RPMI7951 (cell line): ENCODE results near the gene CAMTA1. TPM values are rescaled to one million over a fixed set of nuclear protein-coding genes. Genes with fewer than 3 reads are reported as not detected.

Source experiments
- DNase-seq: peaks from one replicate; pipeline ENCODE4 v3.0.0-alpha.2; 2012; ENCODE audit warnings: low read depth
- total RNA-seq: library from RNA; depleted of rRNA; stranded (reverse); fragments of >200 nt; shearing (Covaris generic); gene quantifications from 2 replicates; pipeline ENCODE4 v1.2.3, GENCODE V29; 2014

The CAMTA1 gene
- total RNA-seq, 1 experiment from 2014 or later: 91.0 TPM

DNA sequence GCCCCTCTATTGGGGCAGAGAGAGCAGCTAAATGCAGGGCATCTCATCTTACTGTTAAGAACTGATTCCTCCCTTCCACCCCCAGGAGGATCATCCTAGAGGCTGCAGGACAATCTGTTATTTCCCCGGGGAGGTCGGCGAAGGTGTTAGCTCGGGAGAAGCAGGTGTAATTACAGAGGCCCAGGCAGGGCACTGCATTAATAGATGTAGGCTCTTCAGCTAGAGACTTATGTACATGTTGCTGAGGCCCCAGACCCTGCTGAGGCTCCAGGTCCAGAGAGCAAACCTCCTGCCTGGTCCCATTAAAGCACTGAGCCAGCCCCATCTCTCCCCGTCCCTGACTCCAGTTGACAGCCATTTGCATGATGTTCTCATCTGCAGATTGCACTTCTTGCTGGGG, 665.6 kb downstream of the CAMTA1 start:
- no peak for DNase-seq

DNA sequence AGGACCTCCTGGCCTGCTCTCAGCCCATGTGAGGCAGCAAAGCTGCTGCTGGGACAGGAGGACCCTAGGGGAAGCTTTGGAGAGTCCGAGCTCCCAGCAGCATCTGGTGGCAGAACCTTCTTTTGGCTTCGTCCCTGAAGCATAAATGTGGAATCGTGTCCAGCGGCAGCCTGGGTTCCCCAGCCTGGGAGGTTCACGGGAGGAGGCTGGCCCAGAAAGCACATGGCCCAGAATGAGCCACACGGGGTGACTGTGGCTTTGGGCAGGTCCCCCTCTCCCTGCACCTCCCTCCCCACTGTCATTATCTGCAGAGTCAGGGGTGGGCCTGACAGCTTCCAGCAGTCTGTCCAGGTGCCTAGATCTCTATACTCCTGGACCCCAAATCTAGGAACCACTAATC, 667.8 kb downstream of the CAMTA1 start:
- DNase-seq: no peak

DNA sequence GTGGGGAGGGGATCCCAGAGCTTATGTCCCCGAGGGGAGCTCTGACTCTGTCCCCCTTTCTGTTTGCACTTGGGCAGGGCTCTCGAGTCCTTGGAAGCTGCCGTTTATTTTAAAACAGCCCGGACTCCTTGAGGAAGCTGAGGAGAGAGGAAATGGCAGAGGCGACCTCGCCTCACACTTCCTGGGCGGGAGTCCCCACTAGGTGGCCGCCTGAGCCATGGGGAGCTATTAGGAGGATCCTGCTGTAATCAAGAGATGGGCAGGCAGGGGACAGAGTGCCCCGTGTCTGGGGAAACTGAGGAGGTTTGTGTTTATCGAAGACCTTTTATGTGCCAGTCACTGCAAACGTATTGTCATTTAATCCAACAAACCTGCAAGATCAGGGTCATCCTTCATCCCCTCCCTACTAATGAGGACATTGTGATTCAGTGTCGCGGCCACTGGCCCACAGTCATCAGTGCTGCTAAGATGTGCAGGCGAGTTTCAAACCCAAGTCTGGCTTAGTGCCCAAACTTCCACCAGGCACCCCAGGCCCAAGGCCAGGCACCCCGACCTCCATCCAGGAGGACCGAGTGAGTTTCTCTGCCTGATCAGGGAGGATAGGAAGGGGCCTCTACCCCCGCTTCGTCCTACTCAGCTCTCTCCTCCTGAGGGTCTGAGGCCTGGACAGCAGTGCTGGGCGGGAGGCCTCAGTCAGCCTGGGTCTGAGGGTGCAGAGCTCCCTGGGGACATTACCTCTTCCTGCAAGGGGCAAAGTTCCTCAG, 669.0 kb downstream of the CAMTA1 start:
- peak; percentile 45 for DNase-seq

DNA sequence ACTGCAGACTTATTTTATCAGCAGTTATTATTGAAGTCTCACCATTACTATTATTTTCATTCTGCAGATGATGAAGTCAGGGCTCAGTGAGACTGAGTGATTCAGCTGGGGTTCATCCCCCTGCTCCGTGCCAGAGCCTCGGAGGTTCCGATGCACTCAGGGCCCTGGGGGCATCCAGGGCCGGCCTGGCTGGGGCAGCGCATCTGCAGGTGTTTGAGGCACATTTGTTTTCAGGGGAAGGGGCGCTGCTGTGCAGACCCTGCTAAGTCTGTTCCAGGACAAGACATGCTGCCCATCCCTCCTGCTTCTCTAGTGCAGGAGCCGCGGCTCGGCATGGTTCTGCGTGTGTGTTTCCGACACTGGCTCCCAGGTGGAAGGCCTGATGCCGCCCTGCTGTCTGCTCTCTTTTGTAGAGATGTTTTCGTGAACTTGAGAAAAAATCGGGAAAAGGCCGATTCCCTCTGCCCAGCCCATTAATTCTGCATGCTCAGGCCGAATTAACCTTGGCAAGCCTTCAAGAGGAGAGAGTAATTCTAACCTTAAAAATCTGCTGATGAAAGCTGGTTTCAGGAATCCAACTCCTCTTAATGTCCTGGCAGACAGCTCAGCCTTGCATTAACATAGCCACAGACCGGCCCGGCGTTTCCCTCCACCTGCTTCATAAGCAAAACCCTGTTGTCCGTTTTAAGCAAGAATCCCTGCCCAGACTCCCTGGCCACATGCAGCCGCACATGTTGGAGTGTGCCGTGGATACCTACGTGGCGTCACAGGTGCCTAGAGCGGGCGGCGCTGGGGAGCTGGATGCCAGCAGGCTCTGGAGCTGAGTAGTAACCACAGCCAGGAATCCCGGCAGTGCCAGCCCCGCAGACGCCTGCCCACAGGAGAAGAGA, 669.9 kb downstream of the CAMTA1 start:
- DNase-seq: peak; percentile 62

DNA sequence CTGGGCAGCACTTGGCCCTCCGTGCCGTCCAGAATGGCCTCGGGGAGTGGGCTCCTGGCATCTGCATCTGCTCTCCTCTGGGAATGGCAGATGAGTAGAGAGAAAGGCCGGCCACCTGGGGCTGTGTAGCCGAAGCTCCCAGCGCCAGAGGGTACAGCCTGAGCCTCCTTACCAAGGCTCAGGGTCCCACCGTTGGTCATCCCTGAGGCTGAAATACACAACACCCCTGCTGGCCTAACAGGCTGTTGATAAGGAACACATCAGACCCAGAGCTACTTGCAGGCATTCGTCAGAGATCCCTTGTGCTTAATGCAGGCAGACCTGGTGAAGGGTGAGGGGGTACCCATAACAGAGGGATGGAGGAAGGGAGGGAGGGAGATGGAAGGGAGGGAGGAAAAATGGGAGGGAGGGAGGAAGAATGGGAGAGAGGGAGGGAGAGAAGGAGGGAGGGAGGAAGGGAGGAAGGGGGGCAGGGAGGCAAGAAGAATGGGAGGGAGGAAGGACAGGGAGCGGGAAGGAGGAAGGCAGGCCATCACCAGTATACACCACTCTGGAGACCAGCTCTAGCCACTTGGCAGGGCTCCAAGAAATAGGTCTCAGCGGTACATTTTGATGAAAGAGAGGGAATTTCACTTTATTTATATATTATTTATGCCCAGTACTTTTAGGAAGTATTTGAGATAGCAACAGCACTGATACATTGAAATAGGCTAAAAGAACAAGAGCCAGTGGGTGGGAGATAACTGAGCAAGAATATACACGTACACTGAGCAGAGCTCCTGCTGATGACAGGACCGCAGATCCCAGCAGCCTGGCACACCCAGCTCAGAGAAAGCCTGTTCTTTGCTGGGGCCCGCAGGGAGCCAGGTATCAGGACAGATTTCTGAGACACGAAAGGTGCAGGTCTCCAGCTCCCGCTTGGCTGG, 670.8 kb downstream of the CAMTA1 start:
- no peak for DNase-seq

DNA sequence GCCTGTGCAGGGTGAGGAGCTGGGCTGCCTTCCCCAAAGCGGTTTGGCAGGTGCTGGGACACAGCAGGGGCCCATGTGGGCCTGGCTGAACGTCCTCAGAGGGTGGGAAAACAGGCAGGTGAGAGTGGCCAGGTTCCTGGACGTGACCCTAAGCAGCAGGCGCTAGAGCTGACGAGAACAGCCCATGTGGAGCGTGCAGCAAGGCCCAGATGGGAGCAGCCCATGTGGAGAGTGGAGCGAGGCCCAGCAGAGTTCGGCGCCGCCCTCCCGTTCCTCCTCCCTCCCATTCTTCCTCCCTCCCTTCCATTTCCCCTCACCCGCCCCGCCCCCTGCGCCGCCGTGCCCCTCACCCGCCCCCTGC, 671.4 kb downstream of the CAMTA1 start:
- DNase-seq: no peak

DNA sequence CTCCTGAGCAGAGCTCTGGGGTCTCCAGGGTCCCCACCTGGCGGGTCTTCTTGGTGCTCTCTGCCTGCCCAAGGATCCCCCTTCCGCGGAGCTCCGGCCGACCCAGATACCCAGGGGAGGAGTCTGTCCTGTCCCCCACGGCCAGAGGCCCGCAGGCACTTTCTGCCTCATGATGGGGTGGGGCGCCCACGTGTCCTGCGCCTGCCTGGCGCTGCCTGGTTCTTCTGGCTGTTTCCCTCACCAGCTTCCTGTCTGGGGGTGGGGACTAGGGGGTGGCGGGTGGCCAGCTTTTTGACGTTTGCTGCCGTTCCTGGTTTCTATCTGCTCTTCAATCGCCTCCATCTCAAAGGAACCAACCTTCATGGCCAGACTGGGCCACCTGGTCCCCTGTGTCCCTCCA, 672.6 kb downstream of the CAMTA1 start:
- no peak for DNase-seq

DNA sequence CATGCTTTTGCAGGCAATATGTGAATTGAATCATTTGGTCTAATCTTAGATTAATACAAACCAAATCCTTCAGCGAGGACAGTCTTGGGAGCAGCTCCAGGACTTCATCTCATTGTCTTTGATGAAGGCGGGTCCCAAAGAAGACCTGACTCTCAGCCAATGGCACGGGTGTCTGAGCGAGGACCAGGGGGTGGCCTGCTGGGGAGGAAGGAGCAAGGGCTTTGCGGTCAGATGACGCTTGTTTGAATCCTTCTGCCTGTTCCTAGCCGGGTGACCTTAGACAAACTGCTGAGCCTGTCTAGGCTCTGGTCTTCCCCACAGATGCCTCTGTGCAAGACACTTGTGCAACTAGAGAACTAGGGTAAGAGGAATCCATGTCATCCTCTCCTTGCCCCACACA, 673.7 kb downstream of the CAMTA1 start:
- DNase-seq: peak; percentile 72

DNA sequence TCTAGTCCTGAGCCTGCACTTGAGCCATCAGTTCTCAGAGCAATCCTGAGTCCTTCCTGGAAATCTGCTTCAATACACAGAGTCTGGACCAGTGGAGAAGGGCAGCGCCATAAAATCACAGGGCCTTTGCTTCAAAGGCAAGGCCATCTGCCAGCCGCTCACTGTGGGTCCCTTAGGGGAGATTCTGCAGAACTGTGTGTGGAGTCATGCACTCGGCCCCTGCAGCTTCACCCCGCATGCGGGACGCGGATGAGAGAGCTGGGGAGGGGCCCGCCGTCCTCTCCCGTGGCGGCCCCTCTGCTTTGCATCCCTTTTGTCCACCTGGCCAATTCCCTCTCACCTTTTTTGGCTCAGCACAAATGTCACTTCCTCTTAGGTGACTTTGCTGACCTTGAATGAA, 674.7 kb downstream of the CAMTA1 start:
- DNase-seq: no peak

DNA sequence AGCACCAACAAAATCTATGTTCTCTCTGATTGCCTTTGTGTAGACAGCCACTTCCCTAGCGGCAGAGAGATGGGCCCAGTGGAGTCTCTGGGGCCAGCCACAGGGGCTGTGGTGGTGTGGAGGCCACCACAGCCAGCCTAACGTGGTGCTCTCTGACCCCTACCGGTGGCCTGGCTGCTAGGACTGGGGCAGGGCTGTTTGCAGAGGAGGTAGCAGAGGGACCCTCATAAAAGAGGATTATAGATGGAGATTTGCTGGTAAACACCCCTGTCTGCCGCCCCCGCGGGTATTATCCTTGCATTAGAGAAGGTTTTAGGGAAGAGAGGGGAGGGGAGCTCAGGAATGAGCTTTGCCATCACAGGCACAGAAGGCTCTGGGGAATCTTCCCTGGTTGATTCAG, 675.6 kb downstream of the CAMTA1 start:
- no peak for DNase-seq

DNA sequence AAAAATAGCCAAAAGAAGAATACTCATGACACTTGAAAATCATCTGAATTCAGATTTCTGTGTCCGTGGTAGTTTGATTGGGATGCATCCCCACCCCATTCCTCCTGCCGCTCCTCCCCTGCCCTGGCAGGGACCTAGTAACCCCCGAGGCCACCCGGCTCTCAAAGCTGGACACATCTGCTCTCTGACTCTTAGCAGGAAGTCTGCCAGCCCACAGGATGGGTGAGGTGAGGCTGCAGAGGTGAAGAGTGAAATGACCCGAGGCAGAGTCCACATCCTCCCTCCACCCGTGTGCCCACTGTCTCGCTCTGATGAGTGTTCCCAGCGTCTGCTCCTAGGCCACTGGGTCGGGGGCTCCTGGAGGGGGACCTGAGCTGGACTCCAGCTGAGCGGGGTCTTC, 677.4 kb downstream of the CAMTA1 start:
- peak; percentile 93 for DNase-seq

DNA sequence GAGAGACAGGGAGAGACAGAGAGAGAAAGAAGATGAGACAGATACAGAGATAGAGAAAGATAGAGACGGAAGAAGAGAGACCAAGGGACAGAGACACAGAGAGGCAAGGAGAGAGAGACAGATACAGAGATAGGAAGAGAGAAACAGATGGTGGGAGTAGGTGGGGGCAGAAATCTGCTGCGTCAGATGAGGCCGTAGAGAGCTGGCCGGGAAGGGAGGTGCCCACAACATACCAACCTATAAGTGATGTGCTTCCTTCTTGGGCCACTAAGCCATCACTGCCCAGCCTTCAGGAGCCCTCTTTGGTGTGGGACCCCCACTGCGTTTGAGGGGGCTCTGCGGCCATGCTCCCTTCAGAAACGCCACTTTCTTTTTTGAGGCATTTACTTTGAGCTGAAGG, 678.3 kb downstream of the CAMTA1 start:
- no peak for DNase-seq

DNA sequence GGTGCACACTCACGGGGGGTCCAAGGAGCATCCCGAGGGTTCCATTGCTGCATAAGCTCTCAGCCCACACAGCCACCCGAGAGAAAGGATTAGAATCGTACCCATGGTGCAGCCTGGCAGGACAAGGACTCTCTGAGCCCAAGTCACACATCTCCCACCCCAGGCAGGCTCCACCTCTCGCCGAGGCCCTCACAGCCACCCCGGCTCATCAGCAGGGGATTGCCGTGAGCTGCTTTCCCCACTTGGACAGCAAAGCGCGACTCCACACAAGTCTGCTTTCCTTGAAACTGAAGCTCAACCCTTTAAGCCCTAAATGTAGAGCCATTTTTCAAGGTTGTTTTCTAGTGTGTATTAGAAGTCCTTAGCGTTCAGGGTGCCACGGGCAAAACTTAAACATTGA, 679.5 kb downstream of the CAMTA1 start:
- DNase-seq: no peak

DNA sequence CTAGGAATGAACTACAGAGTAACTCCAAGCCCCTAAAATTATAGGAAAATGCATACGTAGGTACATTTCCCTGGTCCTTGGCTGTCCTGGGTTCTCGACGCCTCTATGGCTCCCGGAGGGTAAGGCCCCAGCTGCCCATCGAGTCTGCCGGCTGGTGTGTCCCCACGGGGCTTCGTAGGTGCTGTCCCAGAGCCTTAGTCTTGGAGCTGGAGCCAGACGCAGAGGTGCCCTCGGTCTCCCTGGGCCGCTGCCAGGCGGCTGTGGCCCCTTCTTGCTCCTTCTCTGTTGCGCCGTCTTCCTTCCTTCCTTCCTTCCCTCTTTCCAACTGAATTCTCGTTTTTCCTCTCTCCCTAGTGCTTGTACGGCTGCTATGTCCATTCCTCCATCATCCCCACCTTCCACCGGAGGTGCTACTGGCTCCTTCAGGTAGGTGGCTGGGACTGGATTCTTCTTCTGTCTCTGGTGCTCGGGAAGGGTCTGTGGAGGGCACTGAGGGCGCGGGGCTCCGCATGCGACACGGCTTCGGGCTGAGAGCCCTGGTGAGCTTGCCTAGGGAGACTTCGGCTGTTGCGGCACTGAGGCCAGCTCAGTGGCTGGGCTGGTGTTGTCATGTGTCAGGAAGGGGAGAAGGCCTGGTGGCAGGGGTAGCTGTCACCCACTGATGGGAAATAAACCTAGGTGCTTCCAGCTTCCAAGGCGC, 682.4 kb downstream of the CAMTA1 start:
- DNase-seq: no peak

DNA sequence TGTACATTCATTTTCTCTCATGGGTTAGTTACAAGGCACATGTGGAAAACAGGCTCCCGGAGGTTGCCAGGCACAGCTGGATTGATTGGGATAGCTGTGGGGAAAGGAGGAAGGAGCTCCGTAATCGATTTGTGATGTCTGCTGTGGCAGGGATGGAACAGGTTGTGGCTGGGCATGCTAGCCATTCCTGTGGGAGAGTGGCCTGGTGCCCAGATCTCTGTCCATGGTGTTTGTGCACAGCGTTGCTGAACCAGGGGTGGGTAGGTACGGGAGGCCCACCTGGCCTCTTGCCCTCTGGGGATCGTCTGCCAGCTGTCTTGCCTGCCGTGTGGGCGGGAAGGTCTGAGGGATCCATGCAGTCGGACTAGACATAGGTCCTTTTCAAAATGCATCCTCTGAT, 683.0 kb downstream of the CAMTA1 start:
- peak; percentile 22 for DNase-seq

DNA sequence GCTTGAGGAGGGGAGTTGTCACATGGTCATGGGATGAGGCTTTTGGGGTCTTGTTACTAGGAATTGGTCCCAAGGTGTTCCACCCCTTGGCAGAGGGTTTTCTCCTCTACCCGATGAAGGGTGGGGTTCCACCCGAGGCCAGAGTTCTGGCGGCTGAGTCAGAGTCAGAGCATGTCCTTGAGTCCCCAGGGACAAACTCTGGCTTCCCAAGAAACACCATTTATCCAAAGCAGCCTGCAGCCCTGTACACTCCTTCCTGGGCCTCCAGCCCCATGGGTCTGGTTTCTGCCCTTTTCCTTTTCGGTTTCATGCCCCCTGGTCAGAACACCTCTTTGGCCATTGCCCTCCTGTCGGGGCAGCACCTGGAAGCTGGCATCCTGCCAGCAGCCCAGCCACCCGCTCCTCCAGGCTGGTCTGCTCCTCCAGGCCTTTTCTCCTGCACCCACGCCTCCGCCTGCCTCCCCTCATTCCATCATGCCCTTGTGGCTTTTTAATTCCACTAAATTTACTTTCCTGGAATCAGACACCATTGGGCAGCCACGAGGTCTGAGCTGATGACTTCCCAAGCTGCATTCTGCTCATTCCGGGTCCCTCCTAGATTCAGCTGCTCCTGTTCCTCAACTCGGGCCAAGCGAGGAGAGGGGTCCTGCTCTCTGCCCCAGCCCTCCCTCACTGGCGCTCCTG, 684.1 kb downstream of the CAMTA1 start:
- peak; percentile 90 for DNase-seq

DNA sequence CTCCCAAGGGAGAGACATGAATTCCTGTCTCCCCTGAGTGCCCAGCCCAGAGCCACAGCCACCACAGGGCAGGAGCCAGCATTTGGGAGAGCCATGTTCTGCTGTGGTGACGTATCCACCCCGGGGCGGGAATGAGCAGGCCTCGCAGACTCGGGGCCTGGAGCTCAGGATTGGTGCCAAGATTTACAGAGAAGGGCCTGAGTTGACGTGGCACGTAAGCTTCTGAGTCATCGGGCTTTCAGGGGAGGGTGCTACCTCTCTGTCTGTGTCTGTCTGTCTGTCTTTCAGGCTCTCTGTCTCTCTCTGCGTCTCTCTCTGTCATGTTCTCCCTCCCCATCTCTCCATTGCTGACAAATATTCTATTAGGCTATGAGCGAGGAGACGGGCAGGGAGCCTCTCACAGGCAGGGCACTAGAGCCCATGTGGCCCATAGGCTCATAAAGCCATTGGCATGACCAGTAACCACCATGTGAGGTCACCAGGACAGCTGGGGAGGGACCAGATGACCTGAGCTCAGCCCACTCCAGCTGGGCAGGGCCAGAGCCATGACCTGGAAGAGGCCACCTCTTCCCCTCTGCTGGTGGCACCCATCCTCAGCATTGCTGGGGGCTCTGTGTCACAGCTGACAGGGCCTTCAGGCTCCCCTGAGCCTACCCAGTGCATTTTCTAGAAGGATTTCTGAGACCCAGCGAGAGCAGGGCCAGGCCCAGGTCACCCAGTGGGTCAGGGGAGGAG, 685.8 kb downstream of the CAMTA1 start:
- peak; percentile 99 for DNase-seq

DNA sequence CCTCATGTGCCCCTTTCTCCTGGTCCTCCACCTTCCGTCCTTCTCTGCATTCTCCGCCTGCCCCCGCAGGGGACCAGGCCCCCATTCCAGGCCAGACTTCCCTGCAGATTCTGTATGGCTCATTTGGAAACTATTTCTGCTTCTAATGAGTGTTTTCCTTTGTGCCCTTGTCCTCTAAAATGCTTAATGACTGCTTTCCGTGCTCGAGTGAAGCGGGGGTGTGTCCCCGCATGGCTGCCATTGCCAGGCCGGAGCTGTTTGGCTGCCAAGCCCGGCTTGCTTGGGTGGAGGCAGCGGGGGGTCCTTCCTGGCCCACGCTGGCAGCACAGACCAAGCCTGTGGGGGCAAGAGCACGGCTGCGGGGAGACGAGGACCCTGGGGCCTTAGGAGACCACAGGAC, 686.6 kb downstream of the CAMTA1 start:
- peak; percentile 90 for DNase-seq

DNA sequence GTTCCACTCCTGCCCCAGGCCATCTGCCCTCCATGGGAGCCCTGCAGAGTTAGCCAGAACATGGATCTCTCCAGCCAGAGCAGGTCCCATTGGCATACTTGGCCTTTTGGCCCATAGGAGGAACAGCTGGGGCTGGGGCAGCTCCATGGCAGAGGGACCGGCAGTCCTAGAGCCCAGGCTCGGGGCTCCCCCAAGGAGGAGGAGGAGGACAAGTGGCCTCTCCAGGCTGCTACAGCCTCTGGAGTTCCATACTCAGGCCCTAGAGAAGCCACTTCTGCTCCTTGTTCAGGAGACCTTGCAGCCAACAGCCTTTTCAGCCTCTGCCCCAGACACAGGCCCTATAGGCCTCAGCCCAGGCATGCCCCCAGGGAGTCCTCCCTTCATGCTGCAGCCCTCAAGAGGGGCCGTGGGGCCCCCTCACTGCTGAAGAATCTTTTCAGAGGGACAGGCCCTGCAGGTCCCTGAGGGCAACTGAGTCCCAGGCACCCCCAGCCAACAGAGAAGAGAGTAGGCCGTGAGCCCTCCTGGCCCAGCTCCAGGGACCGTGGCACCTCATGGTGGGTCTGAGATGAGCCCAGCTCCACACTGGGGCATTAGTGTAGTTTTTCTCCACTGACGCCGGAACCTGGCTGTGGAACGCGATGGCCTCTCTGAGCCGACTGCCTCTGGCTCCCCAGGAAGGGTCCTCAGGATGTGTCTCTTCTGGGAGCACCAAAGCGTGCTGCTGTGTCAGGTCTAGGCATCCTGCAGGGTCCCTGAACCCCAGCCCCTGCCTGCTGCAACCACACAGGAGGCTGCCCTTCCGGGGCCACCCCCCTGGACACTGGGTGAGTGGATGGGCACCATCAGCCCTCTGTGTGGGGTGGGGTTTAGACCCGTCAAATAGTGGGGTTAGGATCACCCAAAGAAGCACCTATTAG, 688.2 kb downstream of the CAMTA1 start:
- DNase-seq: no peak
